Panc1 (cell line): ENCODE measurements around the gene PPP1R8.

Source experiments
- CTCF ChIP-seq: fragments of 450-650 bp; IDR thresholded peaks from 2 replicates; pipeline ENCODE4 v1.5.1; 2017; ENCODE audit warnings: mild to moderate bottlenecking
- SIN3A ChIP-seq: IDR thresholded peaks from 2 replicates; pipeline ENCODE4 v1.6.1; 2012; ENCODE audit warnings: low read depth, mild to moderate bottlenecking, low read length, moderate library complexity, borderline replicate concordance; ENCODE audit not compliant: insufficient read depth

DNA sequence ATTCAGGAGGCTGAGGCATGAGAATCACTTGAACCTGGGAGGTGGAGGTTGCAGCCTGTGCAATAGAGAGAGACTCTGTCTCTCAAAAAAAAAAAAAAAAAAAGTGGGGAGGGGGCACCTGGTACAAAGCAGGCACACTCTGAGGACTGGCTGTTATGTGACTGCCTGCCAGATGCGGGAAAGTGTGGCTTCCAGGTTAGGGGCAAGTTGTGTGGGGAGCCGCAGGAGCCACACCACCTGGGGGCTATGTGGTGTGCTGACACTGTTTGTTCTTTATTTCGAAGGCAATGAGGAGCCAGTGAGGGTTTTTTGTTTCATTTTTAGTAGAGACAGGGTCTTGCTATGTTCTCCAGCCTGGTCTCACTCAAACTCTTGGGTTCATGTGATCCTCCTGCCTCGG, 47.5 kb downstream of the PPP1R8 start:
- TF ChIP-seq CTCF (no peak), SIN3A (no peak)
